Suprapubic skin (tissue), 4 donors: Measurements from ENCODE around the gene ZNF483. TPM values are rescaled to one million over a fixed set of nuclear protein-coding genes. Genes with fewer than 3 reads are reported as not detected.
A peak's percentile ranks its signal among the peaks of the same experiment; 100 is the strongest.

Source experiments
- DNase-seq, 2 donors: peaks; one replicate each; pipeline ENCODE4 v3.0.0-alpha.2; 2019; ENCODE audit warnings: low spot score in 2 of 2
- H3K27ac ChIP-seq: fragments of 200-600 bp; sonication (generic); one replicate; pipeline ENCODE4 v1.5.1; 2019
- H3K27me3 ChIP-seq: fragments of 200-600 bp; sonication (generic); one replicate; pipeline ENCODE4 v1.5.1; 2019
- H3K36me3 ChIP-seq: fragments of 200-600 bp; sonication (generic); one replicate; pipeline ENCODE4 v1.5.1; 2019
- H3K4me1 ChIP-seq: fragments of 200-600 bp; sonication (generic); one replicate; pipeline ENCODE4 v1.5.1; 2019
- H3K4me3 ChIP-seq: fragments of 200-600 bp; sonication (generic); one replicate; pipeline ENCODE4 v1.5.1; 2019; ENCODE audit warnings: mild to moderate bottlenecking
- H3K9me3 ChIP-seq: fragments of 200-600 bp; sonication (generic); one replicate; pipeline ENCODE4 v1.5.1; 2019
- EP300 ChIP-seq: sonication (generic); formaldehyde crosslinking; IDR thresholded peaks from one replicate; pipeline ENCODE4 v1.6.1; 2017; ENCODE audit warnings: antibody characterized with exemption
- POLR2A ChIP-seq, 2 donors: fragments of 450-650 bp; IDR thresholded peaks; one replicate each; pipeline ENCODE4 v1.6.1; 2017; ENCODE audit warnings: antibody characterized with exemption in 2 of 2, mild to moderate bottlenecking in 2 of 2, moderate library complexity in 2 of 2
- POLR2AphosphoS5 ChIP-seq, 3 donors: sonication (generic); formaldehyde crosslinking; IDR thresholded peaks; one replicate each; pipeline ENCODE4 v1.6.1; 2017; ENCODE audit warnings: antibody characterized with exemption in 3 of 3
- WGBS: methylation state at CpG from one replicate; pipeline ENCODE4 v1.1.5; 2018; 5-methylcytosine and 5-hydroxymethylcytosine counted together
- total RNA-seq, 4 donors: library from RNA; depleted of rRNA; stranded (reverse); fragments of >200 nt; gene quantifications; one replicate each; pipeline ENCODE4 v1.1.0, GENCODE V29; 2016
- TF ChIP-seq, protein P1 (sequence below), 2 donors: fragments of 200-600 bp in 1 of 2; fragments of 450-650 bp in 1 of 2; sonication (generic) in 1 of 2; IDR thresholded peaks; one replicate each; pipeline ENCODE4 v1.5.1; 2016 to 2019; ENCODE audit warnings: antibody characterized with exemption in 2 of 2, mild to moderate bottlenecking in 1 of 2, moderate library complexity in 1 of 2

The ZNF483 gene
- total RNA-seq, 4 donors from 2014 or later: 1.4 to 4.5 (median 2.5) TPM

GRCh38 chr9:111572950-111573604 lies 48.1 kb downstream of the ZNF483 start:
- WGBS: 65% methylated on average over 4 of the region's 4 CpGs
- DNase-seq: no peak
- H3K36me3 ChIP-seq: peaks cover 95% of the 10 kb centered on the region

DNA sequence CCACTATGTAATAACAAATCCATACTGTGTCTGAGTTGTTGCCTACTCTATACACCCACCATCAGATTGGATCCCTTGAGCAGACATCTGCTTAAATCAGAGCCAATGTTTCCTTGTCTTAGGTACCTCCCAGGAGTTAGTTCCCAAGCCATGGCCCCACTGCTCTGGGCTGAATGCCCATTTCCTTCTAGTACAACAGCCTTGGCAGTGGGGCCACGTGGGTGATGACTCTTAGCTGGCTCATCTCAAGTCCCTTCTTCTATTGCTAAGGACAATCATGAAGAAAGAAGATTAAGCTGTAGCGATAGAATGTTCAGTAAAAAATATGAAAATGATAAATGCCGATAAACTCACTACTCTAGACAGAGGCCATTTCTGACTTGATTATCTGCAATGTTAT lies 57.9 kb downstream of the ZNF483 start:
- H3K4me1 ChIP-seq: no peaks in the 10 kb centered on the region
- WGBS: 78% methylated on average over 3 of the region's 3 CpGs
- no peaks in the 10 kb centered on the region for H3K9me3 ChIP-seq
- DNase-seq: no peak
- H3K27me3 ChIP-seq: no peaks in the 10 kb centered on the region
- H3K4me3 ChIP-seq: no peak overlapping the region
- TF ChIP-seq POLR2A (IDR thresholded peaks at IDR 0.05): no peak
- H3K36me3 ChIP-seq: peaks cover 75% of the 10 kb centered on the region
- H3K27ac ChIP-seq: no peak overlapping the region

More at GRCh38 chr9:111572950-111573604, 48.1 kb downstream of the ZNF483 start:
- TF ChIP-seq, protein P1, sequence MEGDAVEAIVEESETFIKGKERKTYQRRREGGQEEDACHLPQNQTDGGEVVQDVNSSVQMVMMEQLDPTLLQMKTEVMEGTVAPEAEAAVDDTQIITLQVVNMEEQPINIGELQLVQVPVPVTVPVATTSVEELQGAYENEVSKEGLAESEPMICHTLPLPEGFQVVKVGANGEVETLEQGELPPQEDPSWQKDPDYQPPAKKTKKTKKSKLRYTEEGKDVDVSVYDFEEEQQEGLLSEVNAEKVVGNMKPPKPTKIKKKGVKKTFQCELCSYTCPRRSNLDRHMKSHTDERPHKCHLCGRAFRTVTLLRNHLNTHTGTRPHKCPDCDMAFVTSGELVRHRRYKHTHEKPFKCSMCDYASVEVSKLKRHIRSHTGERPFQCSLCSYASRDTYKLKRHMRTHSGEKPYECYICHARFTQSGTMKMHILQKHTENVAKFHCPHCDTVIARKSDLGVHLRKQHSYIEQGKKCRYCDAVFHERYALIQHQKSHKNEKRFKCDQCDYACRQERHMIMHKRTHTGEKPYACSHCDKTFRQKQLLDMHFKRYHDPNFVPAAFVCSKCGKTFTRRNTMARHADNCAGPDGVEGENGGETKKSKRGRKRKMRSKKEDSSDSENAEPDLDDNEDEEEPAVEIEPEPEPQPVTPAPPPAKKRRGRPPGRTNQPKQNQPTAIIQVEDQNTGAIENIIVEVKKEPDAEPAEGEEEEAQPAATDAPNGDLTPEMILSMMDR (IDR thresholded peaks at IDR 0.05): no peak
- TF ChIP-seq POLR2A (IDR thresholded peaks at IDR 0.05): no peak
- TF ChIP-seq POLR2AphosphoS5 (IDR thresholded peaks at IDR 0.05): no peak
- TF ChIP-seq EP300: no peak
- H3K9me3 ChIP-seq: no peaks in the 10 kb centered on the region
- no peaks in the 10 kb centered on the region for H3K27me3 ChIP-seq
- no peak overlapping the region for H3K4me3 ChIP-seq
- H3K4me1 ChIP-seq: no peaks in the 10 kb centered on the region
- no peak overlapping the region for H3K27ac ChIP-seq

- WGBS: 95% methylated on average over 5 of the region's 5 CpGs
- Histone ChIP-seq H3K4me3 (no peak overlapping the region), H3K27me3 (no peaks in the 10 kb centered on the region), H3K36me3 (peaks cover 58% of the 10 kb centered on the region), H3K9me3 (no peaks in the 10 kb centered on the region), H3K4me1 (no peaks in the 10 kb centered on the region), H3K27ac (no peak overlapping the region)
- TF ChIP-seq POLR2AphosphoS5 (IDR thresholded peaks at IDR 0.05) (no peak), POLR2A (IDR thresholded peaks at IDR 0.05) (no peak), EP300 (no peak)
- TF ChIP-seq, protein P1 (IDR thresholded peaks at IDR 0.05): no peak
- no peak for DNase-seq
These were observed 61.4 kb downstream of the ZNF483 start for GRCh38 chr9:111586378-111586777.

GRCh38 chr9:111588846-111589245 lies 63.9 kb downstream of the ZNF483 start:
- Histone ChIP-seq H3K27ac (no peak overlapping the region), H3K4me3 (no peak overlapping the region), H3K27me3 (no peaks in the 10 kb centered on the region), H3K9me3 (no peaks in the 10 kb centered on the region), H3K4me1 (no peaks in the 10 kb centered on the region), H3K36me3 (peaks cover 62% of the 10 kb centered on the region)
- no peak for DNase-seq
- 89% methylated on average over 5 of the region's 5 CpGs for WGBS
- TF ChIP-seq EP300 (no peak), POLR2A (IDR thresholded peaks at IDR 0.05) (no peak), POLR2AphosphoS5 (IDR thresholded peaks at IDR 0.05) (no peak)
- TF ChIP-seq, protein P1 (IDR thresholded peaks at IDR 0.05): no peak

DNA sequence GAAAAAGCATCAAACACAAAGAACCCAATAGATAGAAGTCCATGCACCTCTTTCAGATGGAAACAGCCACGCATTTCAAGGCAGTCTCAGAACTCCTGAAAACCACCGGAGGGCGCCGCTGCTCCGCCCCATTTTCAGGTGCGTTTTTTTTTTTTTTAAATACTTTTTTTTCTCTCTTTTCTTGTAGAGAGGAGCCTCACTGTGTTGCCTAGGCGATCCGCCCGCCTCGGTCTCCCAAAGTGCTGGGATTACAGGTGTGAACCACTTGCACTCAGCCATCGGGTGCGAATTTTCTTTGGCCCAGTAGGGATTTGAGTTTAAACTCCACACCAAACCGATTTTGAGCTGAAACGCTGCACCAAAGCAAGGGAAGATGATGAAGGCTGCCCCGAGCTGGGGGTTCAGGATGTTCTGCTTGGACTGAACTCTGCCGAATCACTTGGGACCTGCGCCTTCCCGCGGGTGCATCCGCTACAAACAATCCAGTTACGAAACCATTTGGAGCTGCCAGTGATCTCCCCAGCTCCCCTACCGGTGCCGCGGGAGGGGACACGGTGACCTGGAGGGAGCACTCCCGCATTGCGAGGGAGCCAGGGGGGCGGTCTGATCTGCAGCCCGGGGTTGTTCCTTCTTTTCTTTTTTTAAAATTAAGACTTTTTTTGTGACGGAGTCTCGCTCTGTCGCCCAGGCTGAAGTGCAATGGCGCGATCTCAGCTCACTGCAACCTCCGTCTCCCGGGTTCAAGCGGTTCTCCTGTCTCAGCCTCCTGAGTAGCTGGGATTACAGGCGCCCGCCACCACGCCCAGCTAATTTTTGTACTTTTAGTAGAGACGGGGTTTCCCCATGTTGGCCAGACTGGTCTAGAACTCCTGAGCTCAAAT lies 73.1 kb downstream of the ZNF483 start:
- H3K36me3 ChIP-seq: peaks cover 40% of the 10 kb centered on the region
- DNase-seq: peak; percentile 74 to 79
- peaks cover 18% of the 10 kb centered on the region for H3K4me1 ChIP-seq
- TF ChIP-seq, protein P1 (IDR thresholded peaks at IDR 0.05): peak; percentile 31 to 66
- TF ChIP-seq POLR2AphosphoS5 (IDR thresholded peaks at IDR 0.05): no peak
- H3K9me3 ChIP-seq: no peaks in the 10 kb centered on the region
- H3K27me3 ChIP-seq: no peaks in the 10 kb centered on the region
- H3K4me3 ChIP-seq: peak overlapping the region; percentile 78
- WGBS: 2% methylated on average over 41 of the region's 41 CpGs
- peak overlapping the region; percentile 90 for H3K27ac ChIP-seq
